Neuronal stem cell (in vitro differentiated cells): Measurements from ENCODE around the gene DEUP1.
A peak's percentile ranks its signal among the peaks of the same experiment; 100 is the strongest.
"Not testable (repeated sequence)": the region's sequence is repeated elsewhere in the genome, so short reads cannot be mapped to it uniquely, and the experiment has no call there.

Source experiments
- DNase-seq: peaks from one replicate; pipeline ENCODE4 v3.0.0-alpha.2; 2013; ENCODE audit warnings: low spot score
- H2AFZ ChIP-seq: one replicate; pipeline ENCODE4 v1.6.1; 2013; ENCODE audit warnings: mild to moderate bottlenecking, low read length, inconsistent platforms
- H2AK5ac ChIP-seq: 2 replicates; pipeline ENCODE4 v1.6.1; 2013; ENCODE audit warnings: low read depth, mild to moderate bottlenecking, inconsistent platforms, low read length, moderate library complexity, mixed read lengths
- H2BK120ac ChIP-seq: 2 replicates; pipeline ENCODE4 v1.6.1; 2013; ENCODE audit warnings: low read depth, mild to moderate bottlenecking, inconsistent platforms, low read length, moderate library complexity, mixed read lengths
- H2BK12ac ChIP-seq: one replicate; pipeline ENCODE4 v1.6.1; 2013; ENCODE audit warnings: low read length, inconsistent platforms
- H2BK15ac ChIP-seq: 2 replicates; pipeline ENCODE4 v1.6.1; 2013; ENCODE audit warnings: mild to moderate bottlenecking, low read length, inconsistent platforms, mixed read lengths
- H2BK5ac ChIP-seq: one replicate; pipeline ENCODE4 v1.6.1; 2013; ENCODE audit warnings: inconsistent platforms, mild to moderate bottlenecking, low read length, moderate library complexity
- H3K14ac ChIP-seq: one replicate; pipeline ENCODE4 v1.6.1; 2013; ENCODE audit warnings: low read length, inconsistent platforms
- H3K18ac ChIP-seq: 2 replicates; pipeline ENCODE4 v1.6.1; 2013; ENCODE audit warnings: low read length, inconsistent platforms
- H3K23ac ChIP-seq: 2 replicates; pipeline ENCODE4 v1.6.1; 2013; ENCODE audit warnings: low read depth, mild to moderate bottlenecking, mixed read lengths, low read length, inconsistent platforms; ENCODE audit not compliant: poor library complexity
- H3K27ac ChIP-seq: replicated peaks from 3 replicates; pipeline ENCODE4 v1.5.1; 2013; ENCODE audit warnings: low read length, inconsistent platforms
- H3K27me3 ChIP-seq, 3 experiments: 2 replicates each; pipeline ENCODE4 v1.6.1; 2013; ENCODE audit warnings: low read length in 3 of 3, mild to moderate bottlenecking in 2 of 3, inconsistent platforms in 1 of 3, low read depth in 1 of 3, mixed read lengths in 1 of 3, moderate library complexity in 1 of 3; ENCODE audit not compliant: control insufficient read depth in 3 of 3, insufficient read depth in 3 of 3
- H3K36me3 ChIP-seq, 2 donors: replicated peaks in 1 of 2; 2 replicates each; pipeline ENCODE4 v1.6.1; 2013; ENCODE audit warnings: low read length in 2 of 2; ENCODE audit not compliant: control insufficient read depth in 2 of 2, insufficient read depth in 2 of 2
- H3K4ac ChIP-seq: 2 replicates; pipeline ENCODE4 v1.6.1; 2013; ENCODE audit warnings: inconsistent platforms, mild to moderate bottlenecking, low read length, moderate library complexity
- H3K4me1 ChIP-seq, 2 donors: 1 replicate in 1 of 2; 2 replicates in 1 of 2; pipeline ENCODE4 v1.6.1; 2013; ENCODE audit warnings: low read length in 2 of 2, low read depth in 1 of 2; ENCODE audit not compliant: control insufficient read depth in 2 of 2, insufficient read depth in 1 of 2
- H3K4me2 ChIP-seq: one replicate; pipeline ENCODE4 v1.6.1; 2013; ENCODE audit warnings: mild to moderate bottlenecking, low read length, inconsistent platforms; ENCODE audit not compliant: insufficient read depth, poor library complexity, severe bottlenecking
- H3K4me3 ChIP-seq, 2 donors: 2 replicates each; pipeline ENCODE4 v1.5.1; 2013; ENCODE audit warnings: low read length in 2 of 2, mild to moderate bottlenecking in 2 of 2, inconsistent platforms in 1 of 2, moderate library complexity in 1 of 2
- H3K79me1 ChIP-seq: one replicate; pipeline ENCODE4 v1.6.1; 2013; ENCODE audit warnings: low read depth, mild to moderate bottlenecking, inconsistent platforms, low read length, moderate library complexity
- H3K9ac ChIP-seq: one replicate; pipeline ENCODE4 v1.6.1; 2013; ENCODE audit warnings: mild to moderate bottlenecking, low read depth, low read length, inconsistent platforms; ENCODE audit not compliant: poor library complexity
- H3K9me3 ChIP-seq, 2 donors: replicated peaks in 1 of 2; 2 replicates each; pipeline versions ENCODE3 to v1.6.1; 2013; ENCODE audit warnings: low read length in 2 of 2, mild to moderate bottlenecking in 2 of 2, inconsistent platforms in 1 of 2, low read depth in 1 of 2, mixed read lengths in 1 of 2, moderate library complexity in 1 of 2; ENCODE audit not compliant: control insufficient read depth in 2 of 2, insufficient read depth in 1 of 2
- H4K8ac ChIP-seq: one replicate; pipeline ENCODE4 v1.6.1; 2013; ENCODE audit warnings: low read depth, mild to moderate bottlenecking, inconsistent platforms, low read length, moderate library complexity
- H4K91ac ChIP-seq: one replicate; pipeline ENCODE4 v1.6.1; 2013; ENCODE audit warnings: low read length, low read depth, mild to moderate bottlenecking, inconsistent platforms; ENCODE audit not compliant: poor library complexity
- WGBS, 2 donors: extraction: QIAGEN DNeasy Blood & Tissue Kit; methylation state at CpG; one replicate each; pipeline ENCODE4 v1.1.7; 2013; ENCODE audit warnings: missing lambda C conversion rate in 2 of 2, mixed read lengths in 1 of 2; ENCODE audit not compliant: insufficient read length in 2 of 2, insufficient replicate concordance in 1 of 2; ENCODE audit errors: extremely low coverage in 2 of 2; 5-methylcytosine and 5-hydroxymethylcytosine counted together

Gene DEUP1

DNA sequence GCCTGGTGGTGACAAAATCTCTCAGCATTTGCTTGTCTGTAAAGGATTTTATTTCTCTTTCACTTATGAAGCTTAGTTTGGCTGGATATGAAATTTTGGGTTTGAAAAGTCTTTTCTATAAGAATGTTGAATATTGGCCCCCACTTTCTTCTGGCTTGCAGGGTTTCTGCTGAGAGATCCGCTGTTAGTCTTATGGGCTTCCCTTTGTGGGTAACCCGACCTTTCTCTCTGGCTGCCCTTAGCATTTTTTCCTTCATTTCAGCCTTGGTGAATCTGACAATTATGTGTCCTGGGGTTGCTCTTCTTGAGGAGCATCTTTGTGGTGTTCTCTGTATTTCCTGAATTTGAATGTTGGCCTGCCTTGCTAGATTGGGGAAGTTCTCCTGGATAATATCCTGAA, 112.7 kb downstream of the DEUP1 start:
- not testable (repeated sequence) for H2AFZ ChIP-seq, H4K91ac ChIP-seq, H3K4ac ChIP-seq, H3K4me1 ChIP-seq, H3K27ac ChIP-seq, H2BK12ac ChIP-seq, H2BK5ac ChIP-seq, DNase-seq, H3K79me1 ChIP-seq, H3K14ac ChIP-seq, H3K18ac ChIP-seq, H2AK5ac ChIP-seq, H3K9ac ChIP-seq, H2BK120ac ChIP-seq, H3K9me3 ChIP-seq, H3K36me3 ChIP-seq, H3K4me3 ChIP-seq, H3K27me3 ChIP-seq, H3K23ac ChIP-seq, H2BK15ac ChIP-seq, H3K4me2 ChIP-seq, H4K8ac ChIP-seq
- WGBS, 2 donors = no CpG with 5 or more reads among the region's 2 CpGs

DNA sequence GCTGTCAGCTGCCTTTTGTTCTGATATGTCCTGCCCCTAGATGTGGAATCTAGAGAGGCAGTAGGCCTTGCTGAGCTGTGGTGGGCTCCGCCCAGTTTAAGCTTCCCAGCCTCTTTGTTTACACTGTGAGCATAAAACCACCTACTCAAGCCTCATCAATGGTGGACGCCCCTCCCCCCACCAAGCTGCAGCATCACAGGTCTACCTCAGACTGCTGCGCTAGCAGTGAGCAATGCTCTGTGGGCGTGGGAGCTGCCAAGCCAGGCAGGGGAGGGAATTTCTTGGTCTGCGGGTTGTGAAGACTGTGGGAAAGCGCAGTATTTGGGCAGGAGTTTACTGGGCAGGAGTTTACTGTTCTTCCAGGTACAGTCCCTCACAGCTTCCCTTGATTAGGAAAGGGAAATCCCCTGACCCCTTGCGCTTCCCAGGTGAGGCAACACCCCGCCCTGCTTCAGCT, 114.1 kb downstream of the DEUP1 start:
- no peak overlapping the region for H2BK120ac ChIP-seq
- peaks cover 6 to 7% of the 10 kb centered on the region in 2 donors for H3K4me1 ChIP-seq
- H4K8ac ChIP-seq = no peak overlapping the region
- H2AK5ac ChIP-seq = no peak overlapping the region
- H3K36me3 ChIP-seq = no peaks in the 10 kb centered on the region
- H2AFZ ChIP-seq = peak overlapping the region; percentile 92
- H2BK5ac ChIP-seq = no peak overlapping the region
- no CpG with 5 or more reads among the region's 8 CpGs for WGBS, 2 donors
- H3K79me1 ChIP-seq = no peaks in the 10 kb centered on the region
- no peak overlapping the region for H3K14ac ChIP-seq
- no peak overlapping the region for H2BK15ac ChIP-seq
- H3K4ac ChIP-seq = no peak overlapping the region
- H3K4me3 ChIP-seq = no peak overlapping the region
- no peaks in the 10 kb centered on the region for H3K27me3 ChIP-seq
- H3K9me3 ChIP-seq = no peaks in the 10 kb centered on the region
- H2BK12ac ChIP-seq = no peak overlapping the region
- peak; percentile 68 for DNase-seq
- H3K9ac ChIP-seq = no peak overlapping the region
- H3K4me2 ChIP-seq = no peak overlapping the region
- H3K27ac ChIP-seq = peak overlapping the region; percentile 21
- peak overlapping the region; percentile 86 for H3K18ac ChIP-seq
- no peak overlapping the region for H3K23ac ChIP-seq
- no peak overlapping the region for H4K91ac ChIP-seq

DNA sequence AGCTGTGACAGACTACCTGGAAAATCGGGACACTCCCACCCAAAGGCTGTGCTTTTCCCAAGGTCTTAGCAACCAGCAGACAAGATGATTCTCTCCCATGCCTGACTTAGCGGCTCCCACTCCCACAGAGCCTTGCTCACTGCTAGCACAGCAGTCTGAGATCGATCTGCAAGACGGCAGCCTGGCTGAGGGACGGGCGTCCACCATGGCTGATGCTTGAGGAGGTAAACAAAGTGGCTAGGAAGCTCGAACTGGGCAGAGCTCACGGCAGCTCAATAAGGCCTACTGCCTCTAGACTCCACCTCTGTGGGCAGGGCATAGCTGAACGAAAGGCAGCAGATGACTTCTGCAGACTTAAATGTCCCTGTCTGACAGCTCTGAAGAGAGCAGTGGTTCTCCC, 127.7 kb downstream of the DEUP1 start:
- Histone ChIP-seq H4K8ac (no peak overlapping the region), H2BK12ac (no peak overlapping the region), H3K79me1 (no peaks in the 10 kb centered on the region), H3K18ac (peak overlapping the region; percentile 83), H3K27ac (no peak overlapping the region), H3K14ac (no peak overlapping the region), H3K4ac (no peak overlapping the region), H2AK5ac (peak overlapping the region; percentile 70), H3K4me3 (no peak overlapping the region), H3K36me3 (no peaks in the 10 kb centered on the region), H3K9ac (no peak overlapping the region), H4K91ac (no peak overlapping the region), H3K4me2 (no peak overlapping the region), H3K4me1 (no peaks in the 10 kb centered on the region), H3K27me3 (no peaks in the 10 kb centered on the region), H2BK15ac (no peak overlapping the region), H2AFZ (peak overlapping the region; percentile 40), H2BK5ac (no peak overlapping the region), H3K23ac (no peak overlapping the region), H2BK120ac (no peak overlapping the region), H3K9me3 (no peaks in the 10 kb centered on the region)
- DNase-seq = no peak
- WGBS, 2 donors = no CpG with 5 or more reads among the region's 9 CpGs

DNA sequence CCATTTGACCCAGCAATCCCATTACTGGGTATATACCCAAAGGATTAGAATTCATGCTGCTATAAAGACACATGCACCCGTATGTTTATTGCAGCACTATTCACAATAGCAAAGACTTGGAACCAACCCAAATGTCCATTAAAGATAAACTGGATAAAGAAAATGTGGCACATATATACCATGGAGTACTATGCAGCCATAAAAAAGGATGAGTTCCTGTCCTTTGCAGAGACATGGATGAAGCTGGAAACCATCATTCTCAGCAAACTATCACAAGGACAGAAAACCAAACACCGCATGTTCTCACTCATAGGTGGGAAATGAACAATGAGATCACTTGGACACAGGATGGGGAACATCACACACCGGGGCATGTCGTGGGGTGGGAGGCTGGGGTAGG, 133.1 kb downstream of the DEUP1 start:
- not testable (repeated sequence) for H2BK15ac ChIP-seq, H2BK12ac ChIP-seq, H2AK5ac ChIP-seq, H3K36me3 ChIP-seq, DNase-seq, H3K9ac ChIP-seq, H3K4me3 ChIP-seq, H3K27me3 ChIP-seq, H2AFZ ChIP-seq, H4K8ac ChIP-seq, H3K18ac ChIP-seq, H3K23ac ChIP-seq, H2BK120ac ChIP-seq, H3K79me1 ChIP-seq, H3K27ac ChIP-seq, H2BK5ac ChIP-seq, H3K4me1 ChIP-seq, H3K4ac ChIP-seq, H3K4me2 ChIP-seq, H3K9me3 ChIP-seq, H3K14ac ChIP-seq, H4K91ac ChIP-seq
- WGBS, 2 donors = no CpG with 5 or more reads among the region's 4 CpGs
